ENCODE results near the gene ZBTB49.

- TF ChIP-seq ZNF384 (IDR thresholded peaks at IDR 0.05), result no peak
- TF ChIP-seq BHLHE40 (IDR thresholded peaks at IDR 0.05; ENCODE audit: borderline replicate concordance), result no peak
- no peak for TF ChIP-seq NFRKB (IDR thresholded peaks at IDR 0.05)
- no peak for TF ChIP-seq SP1 (IDR thresholded peaks at IDR 0.05)
- TF ChIP-seq SUZ12 (IDR thresholded peaks at IDR 0.05), result no peak
- no peak for TF ChIP-seq LEF1 (IDR thresholded peaks at IDR 0.05; ENCODE audit: borderline replicate concordance)
Measured at GRCh38 chr4:4268776-4269175, 21.3 kb upstream of the ZBTB49 start.
